ENCODE data around the gene TBC1D5. TPM values are rescaled to one million over a fixed set of nuclear protein-coding genes. Genes with fewer than 3 reads are reported as not detected.
A peak's percentile ranks its signal among the peaks of the same experiment; 100 is the strongest.
"Not testable (repeated sequence)": the region's sequence is repeated elsewhere in the genome, so short reads cannot be mapped to it uniquely, and the experiment has no call there.

Gene TBC1D5
- total RNA-seq, 1 experiment from 2014 or later = 59.4 TPM

DNA sequence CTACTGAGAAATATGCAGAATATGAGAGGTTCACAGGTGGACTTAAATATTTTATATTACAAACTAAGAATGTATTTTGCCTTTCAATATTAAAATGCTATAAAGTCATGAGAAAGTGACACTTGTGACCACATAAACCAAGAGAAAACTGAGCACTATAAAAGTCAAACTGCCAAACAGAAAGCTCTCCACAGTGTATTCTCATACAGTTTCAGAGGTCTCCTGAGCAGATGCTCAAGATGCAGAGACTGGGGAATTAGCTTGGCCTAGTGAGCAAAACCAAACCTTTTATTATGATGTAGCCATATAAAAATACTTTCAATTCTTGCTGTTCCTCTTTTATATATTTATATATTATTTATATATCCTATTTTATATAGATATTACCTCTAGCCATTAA lies 227.8 kb downstream of the TBC1D5 start:
- DNase-seq = no peak
- no peaks in the 10 kb centered on the region for H3K4me1 ChIP-seq
- H3K27ac ChIP-seq = no peak overlapping the region
- no peaks in the 10 kb centered on the region for H3K9me3 ChIP-seq (replicated peaks)
- H3K36me3 ChIP-seq = no peaks in the 10 kb centered on the region
- no peak overlapping the region for H3K4me3 ChIP-seq
- no peaks in the 10 kb centered on the region for H3K27me3 ChIP-seq

DNA sequence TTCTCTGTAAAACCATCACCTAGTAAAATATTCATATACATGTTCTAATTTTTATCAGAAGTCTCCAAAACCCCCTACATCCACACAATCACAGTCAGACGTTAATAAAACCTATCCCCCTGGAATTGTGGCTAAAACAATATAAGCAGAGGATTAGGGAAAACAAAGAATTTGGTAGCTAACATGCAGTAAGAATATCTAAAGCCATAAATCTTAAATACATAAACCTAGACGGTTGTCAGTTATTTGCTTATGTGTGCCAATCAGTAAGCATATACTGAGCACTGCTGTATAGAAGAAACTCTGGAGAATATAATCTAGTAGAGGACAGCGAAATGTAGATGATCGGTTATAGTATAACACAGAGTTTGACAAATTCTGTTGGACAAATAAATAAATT lies 232.2 kb downstream of the TBC1D5 start:
- no peaks in the 10 kb centered on the region for H3K27me3 ChIP-seq
- no peaks in the 10 kb centered on the region for H3K36me3 ChIP-seq
- no peaks in the 10 kb centered on the region for H3K4me1 ChIP-seq
- no peak for DNase-seq
- no peak overlapping the region for H3K4me3 ChIP-seq
- no peak overlapping the region for H3K27ac ChIP-seq
- H3K9me3 ChIP-seq (replicated peaks) = no peaks in the 10 kb centered on the region

DNA sequence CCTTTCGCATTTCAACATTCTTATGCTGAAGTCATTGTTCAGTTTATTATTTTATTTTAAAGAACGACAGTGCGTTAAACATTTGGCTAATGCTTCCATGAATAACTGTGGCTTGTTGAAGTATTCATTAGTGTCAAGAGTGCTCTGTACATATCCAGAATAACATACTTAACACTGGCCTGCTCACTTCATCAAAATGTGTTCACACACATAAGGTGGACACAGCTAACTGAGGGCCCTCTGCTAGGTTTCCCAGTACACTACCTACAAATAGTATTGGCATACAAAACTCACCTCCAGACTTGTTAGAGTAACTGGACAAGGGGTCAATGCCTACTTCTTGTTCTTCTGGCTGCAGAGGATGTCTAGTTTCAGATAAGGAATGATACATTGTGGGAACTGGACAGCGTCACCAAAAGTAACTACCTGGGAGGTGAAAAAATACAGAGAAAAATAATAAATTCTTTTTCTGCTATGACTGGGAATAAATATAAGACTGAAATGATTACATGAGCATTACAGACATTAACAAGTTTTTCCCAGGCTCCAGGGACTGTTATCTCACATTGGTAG lies 234.2 kb downstream of the TBC1D5 start:
- DNase-seq = no peak
- no peaks in the 10 kb centered on the region for H3K36me3 ChIP-seq
- no peak overlapping the region for H3K4me3 ChIP-seq
- no peaks in the 10 kb centered on the region for H3K9me3 ChIP-seq (replicated peaks)
- H3K27me3 ChIP-seq = no peaks in the 10 kb centered on the region
- no peaks in the 10 kb centered on the region for H3K4me1 ChIP-seq
- no peak overlapping the region for H3K27ac ChIP-seq

DNA sequence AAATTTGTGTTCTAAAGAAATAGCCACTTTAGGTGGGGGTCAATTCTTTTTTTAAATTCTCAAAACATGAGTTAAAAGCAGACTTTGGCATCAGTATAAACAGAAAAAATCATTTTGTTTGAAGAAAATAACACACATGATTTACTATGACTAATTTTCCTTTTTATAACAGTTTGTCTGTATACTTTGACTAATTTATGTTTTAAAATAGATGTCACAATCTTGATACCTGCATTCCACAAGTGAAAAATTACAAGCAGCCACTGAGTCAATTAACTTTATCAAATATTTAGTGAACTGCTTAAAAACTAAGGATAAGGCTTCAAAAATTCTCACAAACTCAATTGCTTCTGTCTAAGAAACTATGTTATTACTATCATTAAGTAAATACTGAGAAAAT lies 235.0 kb downstream of the TBC1D5 start:
- DNase-seq = no peak
- H3K36me3 ChIP-seq = no peaks in the 10 kb centered on the region
- H3K4me1 ChIP-seq = no peaks in the 10 kb centered on the region
- H3K27ac ChIP-seq = no peak overlapping the region
- no peak overlapping the region for H3K4me3 ChIP-seq
- H3K9me3 ChIP-seq (replicated peaks) = no peaks in the 10 kb centered on the region
- no peaks in the 10 kb centered on the region for H3K27me3 ChIP-seq

DNA sequence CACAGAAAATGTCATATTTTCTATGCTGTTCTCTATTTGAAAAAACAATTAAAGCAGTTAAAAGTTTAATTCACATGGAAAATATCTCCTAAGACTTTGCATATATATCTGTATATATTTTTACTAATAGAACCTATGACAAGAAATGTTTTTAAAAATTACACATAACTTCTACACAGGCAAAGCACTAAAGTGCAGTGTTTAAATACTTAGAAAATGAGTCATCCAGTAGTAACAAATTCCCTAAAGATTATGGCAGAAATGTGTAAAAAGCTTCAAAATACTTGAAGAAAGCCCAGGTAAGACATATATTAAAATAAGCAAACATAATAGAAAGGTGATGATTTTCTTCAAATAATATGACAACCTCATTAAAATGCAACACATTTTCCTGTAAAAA lies 236.6 kb downstream of the TBC1D5 start:
- H3K4me3 ChIP-seq = no peak overlapping the region
- no peaks in the 10 kb centered on the region for H3K36me3 ChIP-seq
- no peaks in the 10 kb centered on the region for H3K9me3 ChIP-seq (replicated peaks)
- DNase-seq = no peak
- H3K4me1 ChIP-seq = no peaks in the 10 kb centered on the region
- no peak overlapping the region for H3K27ac ChIP-seq
- H3K27me3 ChIP-seq = no peaks in the 10 kb centered on the region

DNA sequence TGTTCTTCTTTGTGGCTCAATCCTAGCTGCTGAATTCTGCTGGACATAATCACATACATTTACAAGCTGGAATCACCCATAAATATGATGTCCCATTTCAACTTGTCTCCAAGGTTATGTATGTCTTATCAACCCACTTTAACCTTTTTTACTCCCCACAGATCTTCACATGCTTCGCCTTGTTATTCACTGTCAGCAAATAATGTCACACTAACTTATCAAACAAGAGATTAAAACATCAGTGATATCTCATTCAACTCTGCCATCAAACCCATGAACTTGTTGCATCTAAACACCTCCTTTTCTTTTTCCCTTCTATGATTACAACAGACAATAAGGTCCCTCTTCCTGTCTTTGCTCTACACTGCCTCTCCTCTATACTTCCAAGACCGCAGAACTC lies 240.7 kb downstream of the TBC1D5 start:
- H3K36me3 ChIP-seq = no peaks in the 10 kb centered on the region
- H3K4me3 ChIP-seq = no peak overlapping the region
- no peak overlapping the region for H3K27ac ChIP-seq
- no peaks in the 10 kb centered on the region for H3K27me3 ChIP-seq
- H3K9me3 ChIP-seq (replicated peaks) = no peaks in the 10 kb centered on the region
- no peaks in the 10 kb centered on the region for H3K4me1 ChIP-seq
- DNase-seq = no peak

DNA sequence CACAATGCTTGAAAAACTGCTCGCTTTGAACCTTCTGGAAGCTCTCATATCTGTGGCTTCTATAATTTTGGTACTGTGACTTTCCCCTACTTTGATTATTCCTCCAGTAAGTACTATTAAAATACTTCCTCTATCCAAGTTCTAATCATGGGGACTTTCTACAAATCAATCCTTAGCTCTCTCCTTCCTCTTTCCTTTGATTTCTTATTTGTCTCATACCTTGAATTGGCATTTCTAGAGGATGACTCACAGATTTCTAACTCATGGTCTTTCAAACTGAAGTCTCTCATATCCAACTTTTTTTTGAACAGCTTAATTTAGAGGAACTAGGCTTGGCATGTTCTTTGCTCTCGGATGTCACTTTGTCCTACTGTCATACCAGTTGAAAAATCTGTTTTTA lies 241.8 kb downstream of the TBC1D5 start:
- Histone ChIP-seq H3K36me3 (no peaks in the 10 kb centered on the region), H3K9me3 (replicated peaks) (no peaks in the 10 kb centered on the region), H3K4me1 (no peaks in the 10 kb centered on the region), H3K27ac (no peak overlapping the region), H3K4me3 (no peak overlapping the region), H3K27me3 (no peaks in the 10 kb centered on the region)
- no peak for DNase-seq

DNA sequence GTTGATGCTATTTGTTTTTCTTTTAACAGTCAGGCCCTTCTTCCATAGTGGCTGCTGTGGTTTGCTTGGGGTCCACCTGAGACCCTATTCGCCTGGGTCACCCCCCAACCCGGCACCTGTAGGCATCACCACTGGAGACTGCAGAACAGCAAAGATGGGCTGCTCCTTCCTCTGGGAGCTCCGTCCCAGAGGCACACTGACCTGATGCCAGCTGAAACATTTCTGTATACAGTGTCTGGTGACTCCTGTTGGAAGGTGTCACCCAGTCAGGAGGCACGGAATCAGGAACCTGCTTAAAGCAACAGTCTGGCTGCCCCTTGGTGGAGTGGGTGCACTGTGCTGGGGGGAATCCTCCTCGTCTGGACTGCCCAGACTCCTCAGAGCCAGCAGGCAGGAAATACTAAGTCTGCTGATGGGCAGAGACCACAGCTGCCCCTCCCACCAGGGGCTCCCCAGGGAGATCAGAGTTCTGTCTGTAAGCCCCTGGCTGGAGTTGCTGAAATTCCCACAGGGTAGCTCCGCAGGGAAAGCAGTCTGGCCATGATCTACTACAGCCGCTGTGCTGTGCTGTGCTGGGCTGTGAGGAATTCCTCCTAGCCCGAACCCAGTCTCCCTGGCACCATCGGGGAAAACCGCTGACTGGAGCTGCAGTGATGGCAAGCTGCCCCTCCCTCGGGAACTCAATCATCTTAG lies 248.2 kb downstream of the TBC1D5 start:
- no peak for DNase-seq
- H3K27ac ChIP-seq = no peak overlapping the region
- H3K4me1 ChIP-seq = no peaks in the 10 kb centered on the region
- H3K4me3 ChIP-seq = no peak overlapping the region
- H3K9me3 ChIP-seq (replicated peaks) = no peaks in the 10 kb centered on the region
- no peaks in the 10 kb centered on the region for H3K36me3 ChIP-seq
- H3K27me3 ChIP-seq = no peaks in the 10 kb centered on the region

DNA sequence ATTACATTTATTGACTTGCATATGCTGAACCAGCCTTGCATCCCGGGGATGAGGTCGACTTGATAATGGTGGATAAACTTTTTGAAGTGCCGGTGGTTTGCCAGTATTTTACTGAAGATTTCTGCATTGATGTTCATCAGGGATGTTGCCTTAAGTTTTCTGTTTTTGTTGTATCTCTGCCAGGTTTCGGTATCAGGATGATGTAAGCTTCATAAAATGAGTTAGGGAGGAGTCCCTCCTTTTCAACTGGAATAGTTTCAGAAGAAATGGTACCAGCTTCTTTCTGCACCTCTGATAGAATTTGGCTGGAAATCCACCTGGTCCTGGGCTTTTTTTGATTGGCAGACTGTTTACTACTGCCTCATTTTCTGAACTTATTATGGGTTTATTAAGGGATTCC lies 250.8 kb downstream of the TBC1D5 start:
- Histone ChIP-seq H3K27me3 (no peaks in the 10 kb centered on the region), H3K4me1 (no peaks in the 10 kb centered on the region), H3K4me3 (no peak overlapping the region), H3K27ac (no peak overlapping the region), H3K36me3 (no peaks in the 10 kb centered on the region), H3K9me3 (replicated peaks) (no peaks in the 10 kb centered on the region)
- DNase-seq = no peak

DNA sequence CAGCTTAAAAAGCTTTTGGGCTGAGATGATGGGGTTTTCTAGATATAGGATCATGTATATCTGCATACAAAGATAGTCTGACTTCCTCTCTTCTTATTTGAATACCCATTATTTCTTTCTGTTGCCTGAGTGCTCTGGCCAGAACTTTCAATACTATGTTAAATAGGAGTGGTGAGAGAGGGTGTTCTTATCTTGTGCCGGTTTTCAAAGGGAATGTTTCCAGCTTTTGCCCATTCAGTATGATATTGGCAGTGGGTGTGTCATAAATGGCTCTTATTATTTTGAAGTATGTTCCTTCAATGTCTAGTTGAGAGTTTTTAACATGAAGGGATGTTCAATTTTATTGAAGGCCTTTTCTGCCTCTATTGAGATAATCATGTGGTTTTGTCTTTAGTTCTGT lies 251.2 kb downstream of the TBC1D5 start:
- not testable (repeated sequence) for H3K4me1 ChIP-seq; H3K27me3 ChIP-seq; H3K4me3 ChIP-seq; H3K9me3 ChIP-seq (replicated peaks); H3K27ac ChIP-seq; H3K36me3 ChIP-seq; DNase-seq

DNA sequence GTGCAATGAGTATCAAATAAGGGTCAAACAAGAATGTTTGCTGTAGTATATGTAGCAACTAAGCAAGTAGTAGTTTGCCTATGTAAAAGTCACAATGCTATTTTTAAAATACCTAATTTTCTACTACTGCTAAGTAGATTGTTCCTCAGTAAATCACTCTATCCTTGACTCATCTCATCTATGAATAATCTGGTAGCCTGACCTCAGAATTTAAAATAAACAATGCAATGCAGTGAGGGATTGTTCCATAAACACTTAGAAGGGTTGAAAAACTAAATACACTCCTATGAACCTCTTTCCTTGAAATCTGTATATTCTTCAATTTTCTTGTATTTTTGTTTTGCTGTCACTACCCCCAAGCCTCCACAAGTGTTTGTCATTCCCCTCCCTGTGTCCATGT lies 253.3 kb downstream of the TBC1D5 start:
- Histone ChIP-seq H3K4me3 (no peak overlapping the region), H3K4me1 (no peaks in the 10 kb centered on the region), H3K27ac (no peak overlapping the region), H3K27me3 (no peaks in the 10 kb centered on the region), H3K9me3 (replicated peaks) (no peaks in the 10 kb centered on the region), H3K36me3 (no peaks in the 10 kb centered on the region)
- no peak for DNase-seq

DNA sequence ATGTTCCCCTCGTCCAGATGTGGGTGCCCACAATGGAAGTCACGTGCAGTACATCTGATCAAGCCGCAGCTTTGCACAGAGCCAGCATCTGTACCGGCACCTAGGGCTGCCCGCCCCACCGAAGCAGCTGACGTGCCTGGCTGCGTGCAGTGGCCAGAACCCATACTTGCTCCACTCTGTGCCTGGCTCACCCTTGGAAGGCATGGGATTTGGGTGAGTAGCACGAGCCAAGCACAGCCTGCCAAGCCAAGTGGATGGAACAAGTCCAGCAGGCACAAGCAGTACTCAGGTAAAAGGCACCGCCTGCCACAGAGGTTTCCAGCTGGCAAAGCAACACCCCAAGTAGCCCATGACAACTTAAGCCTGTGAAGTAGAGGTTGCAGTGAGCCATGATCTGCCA lies 261.3 kb downstream of the TBC1D5 start:
- Histone ChIP-seq H3K27me3 (no peaks in the 10 kb centered on the region), H3K27ac (no peak overlapping the region), H3K4me1 (no peaks in the 10 kb centered on the region), H3K4me3 (no peak overlapping the region), H3K9me3 (replicated peaks) (no peaks in the 10 kb centered on the region), H3K36me3 (no peaks in the 10 kb centered on the region)
- DNase-seq = no peak

DNA sequence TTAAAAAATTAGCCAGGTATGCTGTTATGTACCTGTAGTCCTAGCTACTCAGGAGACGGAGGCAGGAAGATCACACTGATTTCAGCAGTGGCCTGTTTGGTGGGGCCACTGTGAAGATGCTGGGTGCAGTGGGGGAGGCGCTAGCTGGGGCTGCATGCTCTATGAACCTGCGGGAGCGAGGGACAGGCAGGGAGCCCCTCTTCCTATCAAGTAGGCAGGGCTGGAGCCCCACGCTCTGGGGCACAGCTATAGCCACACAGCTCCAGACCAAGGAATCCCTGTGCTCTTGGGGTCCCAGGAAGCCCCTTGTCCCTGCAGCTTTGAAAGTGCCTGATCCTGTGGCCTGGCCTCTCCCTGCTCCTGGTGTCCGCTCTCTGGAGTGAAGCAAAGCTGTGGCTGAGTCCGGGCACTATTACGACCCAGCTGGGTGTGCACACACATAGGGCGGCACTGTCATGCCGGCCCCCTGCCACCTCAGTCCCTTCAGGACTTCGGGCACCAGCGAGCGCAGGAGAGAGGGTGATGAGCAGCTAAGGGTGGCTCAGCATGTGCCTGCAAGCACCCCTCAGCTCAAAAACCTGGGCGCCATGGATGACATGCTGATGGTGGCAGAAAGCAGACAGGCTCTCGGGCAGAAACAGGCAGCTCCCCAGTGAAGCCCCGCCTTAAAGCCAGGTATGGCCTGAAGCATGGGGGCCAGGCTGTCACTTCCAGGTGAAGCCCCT lies 262.6 kb downstream of the TBC1D5 start:
- H3K4me3 ChIP-seq = no peak overlapping the region

DNA sequence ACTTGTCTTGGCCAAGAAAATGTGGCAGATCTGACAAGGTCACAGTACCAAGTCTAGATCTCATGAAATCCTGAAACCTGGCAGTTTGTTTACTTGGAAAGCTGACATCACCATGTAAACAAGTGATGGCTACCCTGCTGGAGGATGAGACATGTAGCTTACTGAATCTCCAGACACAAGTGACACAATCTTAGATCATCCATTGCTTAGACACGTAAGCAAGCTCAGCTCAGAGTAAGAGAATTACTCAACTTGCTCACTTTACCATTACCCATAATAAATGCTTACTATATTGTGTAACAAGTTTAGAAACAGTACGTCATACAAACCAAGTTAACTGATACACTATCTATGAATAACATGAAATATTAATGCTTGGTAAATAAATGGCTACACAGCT lies 263.8 kb downstream of the TBC1D5 start:
- no peak overlapping the region for H3K27ac ChIP-seq
- H3K4me1 ChIP-seq = no peaks in the 10 kb centered on the region
- no peak for DNase-seq
- H3K9me3 ChIP-seq (replicated peaks) = no peaks in the 10 kb centered on the region
- no peak overlapping the region for H3K4me3 ChIP-seq
- no peaks in the 10 kb centered on the region for H3K36me3 ChIP-seq
- no peaks in the 10 kb centered on the region for H3K27me3 ChIP-seq

More for the DNA sequence above, 262.6 kb downstream of the TBC1D5 start:
- no peaks in the 10 kb centered on the region for H3K4me1 ChIP-seq
- no peak overlapping the region for H3K27ac ChIP-seq
- no peaks in the 10 kb centered on the region for H3K9me3 ChIP-seq (replicated peaks)
- no peaks in the 10 kb centered on the region for H3K36me3 ChIP-seq
- no peaks in the 10 kb centered on the region for H3K27me3 ChIP-seq
- no peak for DNase-seq

DNA sequence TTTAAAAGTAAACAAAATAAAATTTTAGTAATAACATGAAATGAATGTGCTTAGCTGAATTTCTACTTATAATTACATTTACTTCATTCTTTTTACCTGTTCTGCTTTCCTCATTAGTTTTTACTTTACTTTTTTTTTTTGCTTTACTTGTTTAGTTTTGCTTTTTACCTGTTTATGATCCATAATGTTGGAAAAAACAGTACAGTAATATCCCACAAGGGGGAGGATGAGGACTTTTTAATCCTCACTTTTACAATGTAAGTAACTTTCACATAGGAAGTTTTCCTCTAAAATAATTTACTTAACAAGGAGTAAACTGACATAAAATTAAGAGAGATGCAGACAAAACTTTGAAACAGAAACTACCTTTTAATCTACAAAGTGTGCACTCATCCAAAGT lies 268.7 kb downstream of the TBC1D5 start:
- Histone ChIP-seq H3K36me3 (no peaks in the 10 kb centered on the region), H3K4me3 (no peak overlapping the region), H3K27me3 (no peaks in the 10 kb centered on the region), H3K4me1 (no peaks in the 10 kb centered on the region), H3K27ac (no peak overlapping the region), H3K9me3 (replicated peaks) (no peaks in the 10 kb centered on the region)
- peak in 1 of 2 experiments; percentile 4 for DNase-seq

DNA sequence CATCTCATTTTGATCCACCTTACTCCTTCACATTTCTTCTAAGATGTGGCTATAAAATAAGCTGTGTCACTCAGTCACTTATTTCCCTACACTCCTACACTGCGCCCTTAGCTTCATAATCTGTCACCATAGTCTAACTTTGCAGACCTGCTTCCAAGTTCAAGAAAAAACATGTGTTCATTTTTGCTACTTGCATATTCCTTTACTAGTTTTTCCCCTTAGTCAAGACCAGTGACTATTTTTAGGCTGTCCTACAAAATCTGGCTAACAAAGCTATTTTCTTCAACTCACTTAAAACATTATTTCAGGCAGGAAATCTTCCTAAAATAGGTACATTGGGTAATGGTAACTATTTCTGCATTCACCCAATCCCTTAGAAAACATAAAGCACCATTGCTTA lies 272.5 kb downstream of the TBC1D5 start:
- Histone ChIP-seq H3K27ac (no peak overlapping the region), H3K9me3 (replicated peaks) (no peaks in the 10 kb centered on the region), H3K4me1 (no peaks in the 10 kb centered on the region), H3K4me3 (no peak overlapping the region), H3K27me3 (no peaks in the 10 kb centered on the region), H3K36me3 (no peaks in the 10 kb centered on the region)
- no peak for DNase-seq

Measured in SJCRH30 (cell line).